ENCODE results near the gene TYW5.

TYW5 gene, protein sequence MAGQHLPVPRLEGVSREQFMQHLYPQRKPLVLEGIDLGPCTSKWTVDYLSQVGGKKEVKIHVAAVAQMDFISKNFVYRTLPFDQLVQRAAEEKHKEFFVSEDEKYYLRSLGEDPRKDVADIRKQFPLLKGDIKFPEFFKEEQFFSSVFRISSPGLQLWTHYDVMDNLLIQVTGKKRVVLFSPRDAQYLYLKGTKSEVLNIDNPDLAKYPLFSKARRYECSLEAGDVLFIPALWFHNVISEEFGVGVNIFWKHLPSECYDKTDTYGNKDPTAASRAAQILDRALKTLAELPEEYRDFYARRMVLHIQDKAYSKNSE

GRCh38 chr2:199955339-199956061 is at the start of gene TYW5, which contains the start of gene MAIP1:
TYW5 (minus strand) TSS chr2:199955491; CDS start chr2:199955470, 21 bp downstream.
MAIP1 (plus strand) TSS chr2:199955582; CDS start chr2:199955799, 217 bp downstream.
- no peak for TF ChIP-seq EZH2phosphoT487 (IDR thresholded peaks at IDR 0.05; ENCODE audit: borderline replicate concordance, low read length)
- TF ChIP-seq, protein P1, sequence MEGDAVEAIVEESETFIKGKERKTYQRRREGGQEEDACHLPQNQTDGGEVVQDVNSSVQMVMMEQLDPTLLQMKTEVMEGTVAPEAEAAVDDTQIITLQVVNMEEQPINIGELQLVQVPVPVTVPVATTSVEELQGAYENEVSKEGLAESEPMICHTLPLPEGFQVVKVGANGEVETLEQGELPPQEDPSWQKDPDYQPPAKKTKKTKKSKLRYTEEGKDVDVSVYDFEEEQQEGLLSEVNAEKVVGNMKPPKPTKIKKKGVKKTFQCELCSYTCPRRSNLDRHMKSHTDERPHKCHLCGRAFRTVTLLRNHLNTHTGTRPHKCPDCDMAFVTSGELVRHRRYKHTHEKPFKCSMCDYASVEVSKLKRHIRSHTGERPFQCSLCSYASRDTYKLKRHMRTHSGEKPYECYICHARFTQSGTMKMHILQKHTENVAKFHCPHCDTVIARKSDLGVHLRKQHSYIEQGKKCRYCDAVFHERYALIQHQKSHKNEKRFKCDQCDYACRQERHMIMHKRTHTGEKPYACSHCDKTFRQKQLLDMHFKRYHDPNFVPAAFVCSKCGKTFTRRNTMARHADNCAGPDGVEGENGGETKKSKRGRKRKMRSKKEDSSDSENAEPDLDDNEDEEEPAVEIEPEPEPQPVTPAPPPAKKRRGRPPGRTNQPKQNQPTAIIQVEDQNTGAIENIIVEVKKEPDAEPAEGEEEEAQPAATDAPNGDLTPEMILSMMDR (IDR thresholded peaks at IDR 0.05; ENCODE audit: low read depth, low read length, poor library complexity, severe bottlenecking), result peak; percentile 33
- Histone ChIP-seq H3K4me2 (ENCODE audit: low read length) (peak within 1 kb of the TSS; percentile 86), H3K4me3 (ENCODE audit: low read length) (peak within 1 kb of the TSS; percentile 97), H3K9me2 (replicated peaks; ENCODE audit: control insufficient read depth, low read length) (no peaks in the 10 kb centered on the region), H3K27me3 (ENCODE audit: control insufficient read depth, low read length) (no peaks in the 10 kb centered on the region), H3F3A (ENCODE audit: control insufficient read depth, insufficient read depth) (no peaks in the 10 kb centered on the region), H3K36me3 (ENCODE audit: control insufficient read depth, low read length) (peaks cover 47% of the 10 kb centered on the region), H3K79me2 (ENCODE audit: control insufficient read depth, low read length) (peaks cover 80% of the 10 kb centered on the region), H3K9me3 (ENCODE audit: control insufficient read depth, insufficient read depth, low read length) (no peaks in the 10 kb centered on the region), H3K4me1 (ENCODE audit: control insufficient read depth, low read length) (peaks cover 27% of the 10 kb centered on the region), H4K20me1 (ENCODE audit: control insufficient read depth, insufficient read depth, low read depth, low read length) (no peaks in the 10 kb centered on the region; the same call in 1 of the 2 replicates), H3K27ac (ENCODE audit: low read depth, low read length) (peak within 1 kb of the TSS; percentile 61)

- Histone ChIP-seq H3K4me1 (ENCODE audit: control insufficient read depth, low read length) (no peaks in the 10 kb centered on the region), H4K20me1 (ENCODE audit: control insufficient read depth, insufficient read depth, low read depth, low read length) (no peaks in the 10 kb centered on the region), H3K79me2 (ENCODE audit: control insufficient read depth, low read length) (no peaks in the 10 kb centered on the region), H3K36me3 (ENCODE audit: control insufficient read depth, low read length) (no peaks in the 10 kb centered on the region), H3K27me3 (ENCODE audit: control insufficient read depth, low read length) (peaks cover 2% of the 10 kb centered on the region; the same call in 1 of the 2 replicates), H3K9me3 (ENCODE audit: control insufficient read depth, insufficient read depth, low read length) (no peaks in the 10 kb centered on the region), H3K4me3 (ENCODE audit: low read length) (no peak overlapping the region), H3K4me2 (ENCODE audit: low read length) (no peak overlapping the region), H3K27ac (ENCODE audit: low read depth, low read length) (no peak overlapping the region), H3F3A (ENCODE audit: control insufficient read depth, insufficient read depth) (no peaks in the 10 kb centered on the region), H3K9me2 (replicated peaks; ENCODE audit: control insufficient read depth, low read length) (no peaks in the 10 kb centered on the region)
- TF ChIP-seq, protein P1 (IDR thresholded peaks at IDR 0.05; ENCODE audit: low read depth, low read length, poor library complexity, severe bottlenecking), result no peak
- no peak for TF ChIP-seq EZH2phosphoT487 (IDR thresholded peaks at IDR 0.05; ENCODE audit: borderline replicate concordance, low read length)
Observed at GRCh38 chr2:200003444-200003843, 48.2 kb upstream of the TYW5 start.

DNA sequence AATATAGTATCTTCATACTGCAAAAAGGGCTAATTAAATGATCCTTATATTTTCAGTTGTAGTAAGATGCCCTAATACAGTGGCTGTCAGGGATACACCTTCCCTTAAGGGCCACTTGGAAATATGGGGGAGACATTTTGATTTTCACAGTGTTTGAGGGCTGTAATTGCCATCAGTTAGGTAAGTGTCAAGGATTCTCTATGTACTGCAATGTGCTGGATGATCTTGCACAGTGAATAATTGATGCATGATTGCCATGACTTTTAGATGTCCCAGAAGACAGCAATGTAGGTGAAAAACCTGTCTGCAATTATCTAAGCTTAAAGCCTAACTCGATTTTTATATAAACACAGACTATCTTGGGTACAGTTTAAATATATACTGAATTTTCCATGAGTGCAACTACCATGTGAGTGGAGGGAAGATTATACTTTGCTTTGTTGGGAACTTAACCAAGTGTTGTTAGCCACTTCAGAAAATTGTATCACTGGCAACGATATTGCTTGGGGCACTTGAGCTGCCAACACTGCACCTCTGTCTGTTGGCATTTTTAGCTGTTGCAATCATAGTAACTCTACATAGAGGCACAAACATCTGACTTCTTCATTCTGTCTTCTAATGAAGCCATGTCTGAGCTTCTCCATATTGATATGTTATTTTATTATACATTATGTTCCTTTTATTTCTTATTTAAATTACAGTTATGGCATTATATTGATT is 45.3 kb upstream of the TYW5 start:
- no peaks in the 10 kb centered on the region for H3K4me1 ChIP-seq (ENCODE audit: control insufficient read depth, low read length)
- H3K27ac ChIP-seq (ENCODE audit: low read depth, low read length), result no peak overlapping the region
- H3K9me2 ChIP-seq (replicated peaks; ENCODE audit: control insufficient read depth, low read length), result no peaks in the 10 kb centered on the region
- H3K27me3 ChIP-seq (ENCODE audit: control insufficient read depth, low read length), result peaks cover 2% of the 10 kb centered on the region; the same call in 1 of the 2 replicates
- H3K79me2 ChIP-seq (ENCODE audit: control insufficient read depth, low read length), result no peaks in the 10 kb centered on the region
- H3K4me2 ChIP-seq (ENCODE audit: low read length), result no peak overlapping the region
- H3K9me3 ChIP-seq (ENCODE audit: control insufficient read depth, insufficient read depth, low read length), result no peaks in the 10 kb centered on the region
- no peaks in the 10 kb centered on the region for H3K36me3 ChIP-seq (ENCODE audit: control insufficient read depth, low read length)
- no peak for TF ChIP-seq EZH2phosphoT487 (IDR thresholded peaks at IDR 0.05; ENCODE audit: borderline replicate concordance, low read length)
- TF ChIP-seq, protein P1 (IDR thresholded peaks at IDR 0.05; ENCODE audit: low read depth, low read length, poor library complexity, severe bottlenecking), result no peak
- no peaks in the 10 kb centered on the region for H3F3A ChIP-seq (ENCODE audit: control insufficient read depth, insufficient read depth)
- H4K20me1 ChIP-seq (ENCODE audit: control insufficient read depth, insufficient read depth, low read depth, low read length), result no peaks in the 10 kb centered on the region
- no peak overlapping the region for H3K4me3 ChIP-seq (ENCODE audit: low read length)
